ENCODE measurements around the gene MARK4. TPM values are rescaled to one million over a fixed set of nuclear protein-coding genes. Genes with fewer than 3 reads are reported as not detected.
"Not testable (repeated sequence)": the region's sequence is repeated elsewhere in the genome, so short reads cannot be mapped to it uniquely, and the experiment has no call there.

Gene MARK4
- total and polyA plus RNA-seq, 5 donors from 2014 or later = 0.38 to 61.0 (median 1.1) TPM

DNA sequence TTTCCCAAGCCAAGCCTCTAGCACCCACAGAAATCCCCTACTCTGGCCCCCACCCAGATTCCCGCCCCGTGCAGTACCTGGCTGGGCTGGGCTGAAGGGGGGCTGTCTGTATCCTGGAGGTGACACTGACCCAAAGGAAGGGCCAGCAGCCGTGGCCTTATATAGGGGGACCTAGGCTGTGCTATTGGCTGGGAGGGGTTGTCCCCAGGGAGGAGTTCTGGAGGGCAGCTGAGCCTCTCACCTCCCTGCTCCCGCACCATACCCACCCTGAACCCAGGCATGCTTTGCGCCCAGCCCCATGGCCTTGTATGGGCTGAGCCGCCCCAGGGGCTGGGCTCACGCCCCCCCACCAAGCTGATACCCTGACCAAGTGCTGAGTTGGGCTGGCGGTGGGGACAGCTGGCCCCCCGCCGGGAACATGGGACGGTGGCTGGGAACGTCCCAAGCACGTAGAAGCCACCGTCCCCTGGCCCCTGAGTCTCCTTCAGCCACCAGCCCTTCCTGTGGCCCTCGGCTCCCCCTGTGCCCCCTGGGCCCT is 71.7 kb downstream of the MARK4 start, which contains the start of gene CKM:
Gene CKM, minus strand, starts transcription at position 132 of the 538 bp plus-strand sequence. CDS start 3,162 bp downstream, outside the sequence.
- H3K36me3 ChIP-seq (ENCODE audit: control insufficient read depth, insufficient read depth, low read length) = no peaks in the 10 kb centered on the region
- no peaks in the 10 kb centered on the region for H3K9me3 ChIP-seq (ENCODE audit: control insufficient read depth in 2 of 2, low read length in 2 of 2)
- peaks cover 46% of the 10 kb centered on the region for H3K27me3 Mint-ChIP-seq
- no peak within 1 kb of the TSS for H3K27ac ChIP-seq (ENCODE audit: insufficient read depth, low read length, poor library complexity, severe bottlenecking)
- peaks cover 0 to 3% (median 0%) of the 10 kb centered on the region in 4 donors for H3K4me1 Mint-ChIP-seq
- peaks cover 5% of the 10 kb centered on the region for H3K27me3 ChIP-seq (ENCODE audit: control insufficient read depth, insufficient read depth, low read length)
- H3K9me3 Mint-ChIP-seq = peaks cover 0 to 1% (median 0%) of the 10 kb centered on the region in 7 donors
- no peak within 1 kb of the TSS for H3K4me3 ChIP-seq (ENCODE audit: low read depth, low read length)
- DNase-seq (no peak), ATAC-seq (ENCODE audit: low read depth in 2 of 2) (no peak)
- H3K4me3 Mint-ChIP-seq = no peak within 1 kb of the TSS
- H3K4me1 ChIP-seq (ENCODE audit: control insufficient read depth, insufficient read depth, low read length, poor library complexity, severe bottlenecking) = no peaks in the 10 kb centered on the region
- no peaks in the 10 kb centered on the region for H3K36me3 Mint-ChIP-seq
- peak within 1 kb of the TSS in 1 of 3 donors; percentile 67 for H3K27ac Mint-ChIP-seq

GRCh38 chr19:45323671-45324081 is 72.6 kb downstream of the MARK4 start:
- Mint-ChIP-seq H3K4me1 (peaks cover 0 to 3% (median 0%) of the 10 kb centered on the region in 4 donors), H3K9me3 (peaks cover 0 to 1% (median 0%) of the 10 kb centered on the region in 7 donors), H3K27ac (no peak overlapping the region), H3K27me3 (peaks cover 41% of the 10 kb centered on the region), H3K36me3 (no peaks in the 10 kb centered on the region), H3K4me3 (no peak overlapping the region)
- no peak for ATAC-seq (ENCODE audit: low read depth in 2 of 2)
- Histone ChIP-seq H3K4me1 (ENCODE audit: control insufficient read depth, insufficient read depth, low read length, poor library complexity, severe bottlenecking) (no peaks in the 10 kb centered on the region), H3K27me3 (ENCODE audit: control insufficient read depth, insufficient read depth, low read length) (peaks cover 5% of the 10 kb centered on the region), H3K9me3 (ENCODE audit: control insufficient read depth in 2 of 2, low read length in 2 of 2) (no peaks in the 10 kb centered on the region), H3K36me3 (ENCODE audit: control insufficient read depth, insufficient read depth, low read length) (no peaks in the 10 kb centered on the region), H3K27ac (ENCODE audit: insufficient read depth, low read length, poor library complexity, severe bottlenecking) (no peak overlapping the region), H3K4me3 (ENCODE audit: low read depth, low read length) (no peak overlapping the region)
- DNase-seq = no peak

DNA sequence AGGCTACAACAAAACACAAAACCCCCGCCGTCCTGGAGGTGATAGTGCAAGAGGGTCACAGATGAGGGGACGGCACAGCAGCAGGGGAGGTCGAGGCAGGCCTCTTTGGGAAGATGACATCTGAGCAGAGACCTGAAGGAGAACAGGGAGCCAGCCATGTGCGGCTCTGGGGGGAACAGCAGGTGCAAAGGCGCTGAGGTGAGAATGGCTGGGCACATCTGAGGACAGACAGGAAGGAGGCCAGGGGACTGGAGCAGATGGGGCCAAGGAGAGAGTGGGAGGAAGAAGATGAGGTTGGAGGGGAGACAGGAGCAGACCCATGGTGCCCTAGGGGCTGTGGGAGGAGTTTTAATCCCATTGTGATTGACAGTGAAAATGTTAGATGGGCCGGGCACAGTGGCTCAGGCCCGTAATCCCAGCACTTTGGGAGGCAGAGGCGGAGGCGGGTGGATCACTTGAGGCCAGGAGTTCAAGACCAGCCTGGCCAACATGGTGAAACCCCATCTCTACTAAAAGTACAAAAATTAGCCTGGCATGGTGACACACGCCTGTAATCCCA is 73.4 kb downstream of the MARK4 start:
- H3K36me3 Mint-ChIP-seq = no peaks in the 10 kb centered on the region

GRCh38 chr19:45327404-45328143 is 76.5 kb downstream of the MARK4 start:
- no peak overlapping the region for H3K4me3 ChIP-seq (ENCODE audit: low read depth, low read length)
- no peak for ATAC-seq (ENCODE audit: low read depth in 2 of 2)
- no peaks in the 10 kb centered on the region for H3K4me1 ChIP-seq (ENCODE audit: control insufficient read depth, insufficient read depth, low read length, poor library complexity, severe bottlenecking)
- DNase-seq = no peak
- H3K4me1 Mint-ChIP-seq = peaks cover 0 to 3% (median 0%) of the 10 kb centered on the region in 4 donors
- no peaks in the 10 kb centered on the region for H3K36me3 ChIP-seq (ENCODE audit: control insufficient read depth, insufficient read depth, low read length)
- peaks cover 25% of the 10 kb centered on the region for H3K27me3 Mint-ChIP-seq
- no peak overlapping the region for H3K4me3 Mint-ChIP-seq
- H3K36me3 Mint-ChIP-seq = no peaks in the 10 kb centered on the region
- H3K27ac ChIP-seq (ENCODE audit: insufficient read depth, low read length, poor library complexity, severe bottlenecking) = no peak overlapping the region
- H3K9me3 ChIP-seq (ENCODE audit: control insufficient read depth in 2 of 2, low read length in 2 of 2) = no peaks in the 10 kb centered on the region
- H3K27ac Mint-ChIP-seq = peak overlapping the region in 1 of 3 donors; percentile 71
- H3K27me3 ChIP-seq (ENCODE audit: control insufficient read depth, insufficient read depth, low read length) = peaks cover 5% of the 10 kb centered on the region
- H3K9me3 Mint-ChIP-seq = no peaks in the 10 kb centered on the region

More for the DNA sequence above, 73.4 kb downstream of the MARK4 start:
- H3K27ac Mint-ChIP-seq = no peak overlapping the region
- no peak overlapping the region for H3K4me3 ChIP-seq (ENCODE audit: low read depth, low read length)
- DNase-seq (no peak), ATAC-seq (ENCODE audit: low read depth in 2 of 2) (no peak)
- no peaks in the 10 kb centered on the region for H3K9me3 ChIP-seq (ENCODE audit: control insufficient read depth in 2 of 2, low read length in 2 of 2)
- peaks cover 5% of the 10 kb centered on the region for H3K27me3 ChIP-seq (ENCODE audit: control insufficient read depth, insufficient read depth, low read length)
- no peaks in the 10 kb centered on the region for H3K36me3 ChIP-seq (ENCODE audit: control insufficient read depth, insufficient read depth, low read length)
- no peak overlapping the region for H3K4me3 Mint-ChIP-seq
- peaks cover 41% of the 10 kb centered on the region for H3K27me3 Mint-ChIP-seq
- H3K27ac ChIP-seq (ENCODE audit: insufficient read depth, low read length, poor library complexity, severe bottlenecking) = no peak overlapping the region
- peaks cover 0 to 1% (median 0%) of the 10 kb centered on the region in 7 donors for H3K9me3 Mint-ChIP-seq
- no peaks in the 10 kb centered on the region for H3K4me1 ChIP-seq (ENCODE audit: control insufficient read depth, insufficient read depth, low read length, poor library complexity, severe bottlenecking)
- peaks cover 0 to 3% (median 0%) of the 10 kb centered on the region in 4 donors for H3K4me1 Mint-ChIP-seq

DNA sequence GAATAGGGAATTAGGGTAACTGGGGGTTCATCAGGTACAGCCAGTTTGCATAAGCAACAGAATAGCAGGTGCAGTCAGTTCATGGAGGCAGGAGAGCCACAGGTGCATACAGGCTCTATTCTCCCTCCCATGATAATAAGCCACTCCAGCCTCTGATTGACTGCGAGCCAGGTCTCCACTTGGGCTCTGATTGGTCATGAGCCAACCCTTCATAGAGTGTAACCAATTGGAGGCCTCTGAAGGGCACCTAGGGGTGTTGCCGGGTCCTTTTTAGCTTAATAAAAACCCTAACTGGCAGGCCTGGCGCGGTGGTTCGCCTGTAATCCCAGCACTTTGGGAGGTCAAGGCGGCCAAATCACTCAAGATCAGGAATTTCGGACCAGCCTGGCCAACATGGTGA is 80.3 kb downstream of the MARK4 start:
- H3K27me3 Mint-ChIP-seq = peaks cover 9% of the 10 kb centered on the region
- H3K9me3 ChIP-seq (ENCODE audit: control insufficient read depth in 2 of 2, low read length in 2 of 2) = no peaks in the 10 kb centered on the region
- no peak overlapping the region for H3K4me3 ChIP-seq (ENCODE audit: low read depth, low read length)
- H3K9me3 Mint-ChIP-seq = no peaks in the 10 kb centered on the region
- H3K36me3 ChIP-seq (ENCODE audit: control insufficient read depth, insufficient read depth, low read length) = no peaks in the 10 kb centered on the region
- H3K36me3 Mint-ChIP-seq = no peaks in the 10 kb centered on the region
- H3K4me3 Mint-ChIP-seq = no peak overlapping the region
- DNase-seq (no peak), ATAC-seq (ENCODE audit: low read depth in 2 of 2) (no peak)
- no peak overlapping the region for H3K27ac Mint-ChIP-seq
- H3K4me1 ChIP-seq (ENCODE audit: control insufficient read depth, insufficient read depth, low read length, poor library complexity, severe bottlenecking) = no peaks in the 10 kb centered on the region
- no peaks in the 10 kb centered on the region for H3K27me3 ChIP-seq (ENCODE audit: control insufficient read depth, insufficient read depth, low read length)
- H3K4me1 Mint-ChIP-seq = peaks cover 0 to 3% (median under 1%) of the 10 kb centered on the region in 4 donors
- no peak overlapping the region for H3K27ac ChIP-seq (ENCODE audit: insufficient read depth, low read length, poor library complexity, severe bottlenecking)

GRCh38 chr19:45333609-45334303 is 82.7 kb downstream of the MARK4 start:
- ATAC-seq (ENCODE audit: low read depth in 2 of 2) (no peak), DNase-seq (no peak)
- Histone ChIP-seq H3K27ac (ENCODE audit: insufficient read depth, low read length, poor library complexity, severe bottlenecking) (no peak overlapping the region), H3K36me3 (ENCODE audit: control insufficient read depth, insufficient read depth, low read length) (no peaks in the 10 kb centered on the region), H3K9me3 (ENCODE audit: control insufficient read depth in 2 of 2, low read length in 2 of 2) (no peaks in the 10 kb centered on the region), H3K4me1 (ENCODE audit: control insufficient read depth, insufficient read depth, low read length, poor library complexity, severe bottlenecking) (no peaks in the 10 kb centered on the region), H3K4me3 (ENCODE audit: low read depth, low read length) (no peak overlapping the region), H3K27me3 (ENCODE audit: control insufficient read depth, insufficient read depth, low read length) (no peaks in the 10 kb centered on the region)
- peaks cover 0 to 7% (median 3%) of the 10 kb centered on the region in 4 donors for H3K4me1 Mint-ChIP-seq
- H3K4me3 Mint-ChIP-seq = no peak overlapping the region
- peaks cover 0 to 2% (median 0%) of the 10 kb centered on the region in 7 donors for H3K9me3 Mint-ChIP-seq
- no peak overlapping the region for H3K27ac Mint-ChIP-seq
- no peaks in the 10 kb centered on the region for H3K36me3 Mint-ChIP-seq
- peaks cover 16% of the 10 kb centered on the region for H3K27me3 Mint-ChIP-seq

GRCh38 chr19:45334881-45335280 is 83.8 kb downstream of the MARK4 start:
- H3K36me3 Mint-ChIP-seq; ATAC-seq (ENCODE audit: low read depth in 2 of 2); H3K27me3 ChIP-seq (ENCODE audit: control insufficient read depth, insufficient read depth, low read length); H3K4me1 ChIP-seq (ENCODE audit: control insufficient read depth, insufficient read depth, low read length, poor library complexity, severe bottlenecking); H3K4me1 Mint-ChIP-seq; H3K27ac Mint-ChIP-seq; H3K36me3 ChIP-seq (ENCODE audit: control insufficient read depth, insufficient read depth, low read length); H3K9me3 ChIP-seq (ENCODE audit: control insufficient read depth in 2 of 2, low read length in 2 of 2); H3K9me3 Mint-ChIP-seq; H3K4me3 Mint-ChIP-seq; DNase-seq; H3K4me3 ChIP-seq (ENCODE audit: low read depth, low read length); H3K27ac ChIP-seq (ENCODE audit: insufficient read depth, low read length, poor library complexity, severe bottlenecking): not testable (repeated sequence)
- H3K27me3 Mint-ChIP-seq = peaks cover 27% of the 10 kb centered on the region

Data from CD4-positive, CD25-positive, alpha-beta regulatory T cell (primary cell).